Stimulated activated CD4-positive, alpha-beta T cell treated with anti-CD3 and anti-CD28 coated beads, Interleukin-1b, Interleukin-23, amount 100 ng/mL, for 4 hours (primary cell): ENCODE results near the gene CDS2.

Experiments
- DNase-seq, 2 donors: peaks; one replicate each; pipeline ENCODE4 v3.0.0-alpha.2; 2020; ENCODE audit warnings: low read depth in 2 of 2

Gene CDS2

DNA sequence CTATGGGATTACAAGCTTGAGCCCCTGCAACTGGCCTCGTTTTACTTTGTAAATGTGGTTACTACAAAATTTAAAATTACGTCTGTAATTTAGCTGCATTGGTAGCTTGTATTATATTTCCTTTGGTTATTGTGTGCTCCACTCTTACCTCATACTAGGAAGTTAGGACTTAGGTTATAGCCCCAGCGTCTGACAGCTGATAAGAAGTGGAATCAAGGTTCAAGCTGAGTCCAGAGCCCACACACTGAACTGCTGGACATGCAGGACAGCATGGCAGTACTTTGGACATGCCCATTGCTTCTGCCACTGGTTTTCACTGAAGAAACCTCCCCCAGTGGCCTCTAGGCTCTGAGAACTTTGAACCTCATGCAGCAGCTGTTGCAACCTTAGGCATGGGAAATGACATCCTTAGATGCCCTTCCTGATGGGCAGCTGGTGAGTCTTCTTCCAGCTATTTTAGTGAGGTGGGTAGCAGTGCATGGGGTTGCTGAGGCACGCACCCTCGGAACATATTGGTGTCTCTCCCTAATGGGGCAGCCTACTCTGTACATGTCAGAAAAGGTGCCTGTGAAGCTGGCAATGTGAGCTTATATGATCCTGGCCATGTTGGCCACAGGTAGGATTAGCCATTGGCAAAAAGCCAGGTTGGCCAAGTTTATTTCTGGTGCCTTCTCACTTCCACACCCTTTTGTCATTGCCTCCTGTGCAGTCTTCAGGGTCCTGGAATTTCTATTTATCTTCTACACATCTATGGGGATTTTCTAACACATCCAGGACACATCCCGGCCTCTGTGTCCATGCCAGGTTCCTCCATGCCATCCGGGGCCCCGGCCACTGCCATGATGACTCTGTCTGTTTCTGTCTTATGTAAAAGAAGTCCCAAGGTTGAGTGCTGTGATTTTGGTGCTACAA lies 85.3 kb downstream of the CDS2 start:
- no peak for DNase-seq

DNA sequence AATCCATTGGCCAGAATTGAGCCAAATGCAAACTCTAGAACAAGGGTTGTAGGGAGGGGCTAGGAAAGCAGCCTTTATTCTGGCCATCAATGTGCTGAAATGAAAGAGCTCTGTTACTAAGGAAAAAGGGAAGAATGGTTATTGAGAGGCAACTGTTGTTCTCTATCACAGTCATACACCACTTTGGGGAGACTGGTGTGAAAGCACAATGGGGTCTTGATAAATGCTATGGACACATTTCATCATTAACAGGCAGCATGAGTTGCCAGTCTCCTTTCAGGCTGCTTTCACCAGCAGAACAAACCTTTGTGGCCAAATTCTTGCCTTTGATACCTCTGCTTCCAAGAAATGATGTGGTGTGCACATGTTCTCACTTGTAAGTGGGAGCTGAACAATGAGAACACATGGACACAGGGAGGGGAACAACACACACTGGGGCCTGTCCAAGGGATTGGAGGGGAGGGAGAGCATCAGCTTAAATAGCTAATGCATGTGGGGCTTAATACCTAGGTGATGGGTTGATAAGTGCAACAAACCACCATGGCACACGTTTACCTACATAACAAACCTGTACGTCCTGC lies 86.2 kb downstream of the CDS2 start:
- no peak for DNase-seq

DNA sequence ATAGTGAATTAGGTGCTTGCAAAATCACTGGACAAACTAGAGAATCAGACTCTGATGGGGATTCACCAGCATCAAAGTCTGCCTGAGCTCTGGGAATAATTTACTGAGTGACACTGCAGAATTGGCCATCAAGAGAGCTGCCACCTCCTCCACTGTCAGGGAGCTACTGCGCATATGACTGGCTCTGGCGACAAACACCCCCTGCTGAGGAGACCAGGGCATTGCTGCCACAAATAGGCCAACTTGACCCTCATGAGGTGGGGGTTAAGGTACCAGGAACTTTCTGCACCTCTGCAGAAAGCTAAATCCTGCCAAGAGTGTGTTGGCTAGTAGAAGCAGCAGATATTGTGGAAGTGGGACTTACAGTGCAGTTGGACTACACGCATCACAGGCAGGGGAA lies 88.0 kb downstream of the CDS2 start:
- DNase-seq: no peak

DNA sequence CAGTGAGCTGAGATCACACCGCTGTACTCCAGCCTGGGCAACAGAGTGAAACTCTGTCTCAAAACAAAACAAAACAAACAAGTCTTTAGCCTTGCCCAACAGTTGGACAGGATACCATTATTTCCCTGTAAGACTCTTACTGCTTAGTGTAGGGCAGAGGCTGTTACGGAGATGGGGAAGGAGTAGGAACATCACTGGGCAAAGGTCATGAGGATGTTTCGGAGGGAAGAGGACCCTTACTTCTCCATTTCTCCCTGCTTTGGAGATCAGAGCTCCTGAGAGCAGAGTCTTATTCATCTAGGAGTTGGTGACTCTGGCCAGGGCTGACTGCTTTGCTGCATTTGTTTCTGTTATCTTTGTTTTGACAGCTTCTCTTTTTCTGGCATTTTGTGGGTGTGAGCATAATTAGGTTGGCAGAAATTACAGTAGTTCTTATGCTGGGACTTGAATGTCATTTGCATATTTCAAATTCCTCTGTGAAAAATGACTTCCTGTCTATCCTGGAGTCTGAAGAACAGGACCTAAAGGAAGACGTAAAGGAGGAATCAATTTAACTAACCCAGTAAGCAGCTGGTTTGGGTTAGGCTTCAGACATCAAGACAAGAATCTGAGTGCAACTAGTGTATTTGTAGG lies 89.0 kb downstream of the CDS2 start:
- no peak for DNase-seq

DNA sequence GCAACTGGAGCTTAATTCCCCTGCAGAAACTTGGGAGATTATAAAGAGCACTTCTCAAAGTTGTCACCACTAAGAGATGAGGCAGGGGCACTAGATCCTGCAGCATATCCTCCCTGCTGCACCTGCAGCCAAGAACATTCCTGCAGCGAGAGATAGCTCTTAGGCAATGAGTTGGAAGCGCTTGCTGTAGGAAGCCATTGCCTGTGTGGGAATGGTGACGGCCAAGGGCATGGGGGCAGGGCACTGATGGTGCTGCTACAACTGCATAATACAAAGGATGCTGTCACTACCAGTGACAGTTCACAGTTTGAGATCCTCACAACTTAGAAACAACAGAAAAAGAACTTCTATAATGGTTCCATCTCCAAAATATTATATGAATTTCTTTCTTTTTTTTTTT lies 89.9 kb downstream of the CDS2 start:
- DNase-seq: no peak

DNA sequence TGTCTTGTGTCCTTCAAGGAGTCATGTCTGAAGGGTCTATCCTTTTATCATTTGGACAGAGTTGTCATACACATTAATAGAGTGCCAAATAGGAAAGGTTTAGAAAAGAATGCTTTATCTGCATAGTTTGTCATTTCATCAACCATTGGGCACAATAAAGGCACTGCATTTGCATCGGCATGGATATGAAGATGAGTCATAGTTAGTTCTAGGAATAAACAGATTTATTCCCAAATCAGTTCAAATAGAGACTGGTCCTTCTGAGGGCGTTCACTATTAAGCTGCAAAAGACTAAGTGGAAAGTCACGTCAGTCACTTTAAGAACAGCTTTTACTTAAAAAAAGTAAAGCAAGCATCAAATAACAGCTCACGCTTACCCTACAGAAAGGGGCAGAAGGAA lies 90.8 kb downstream of the CDS2 start:
- no peak for DNase-seq

DNA sequence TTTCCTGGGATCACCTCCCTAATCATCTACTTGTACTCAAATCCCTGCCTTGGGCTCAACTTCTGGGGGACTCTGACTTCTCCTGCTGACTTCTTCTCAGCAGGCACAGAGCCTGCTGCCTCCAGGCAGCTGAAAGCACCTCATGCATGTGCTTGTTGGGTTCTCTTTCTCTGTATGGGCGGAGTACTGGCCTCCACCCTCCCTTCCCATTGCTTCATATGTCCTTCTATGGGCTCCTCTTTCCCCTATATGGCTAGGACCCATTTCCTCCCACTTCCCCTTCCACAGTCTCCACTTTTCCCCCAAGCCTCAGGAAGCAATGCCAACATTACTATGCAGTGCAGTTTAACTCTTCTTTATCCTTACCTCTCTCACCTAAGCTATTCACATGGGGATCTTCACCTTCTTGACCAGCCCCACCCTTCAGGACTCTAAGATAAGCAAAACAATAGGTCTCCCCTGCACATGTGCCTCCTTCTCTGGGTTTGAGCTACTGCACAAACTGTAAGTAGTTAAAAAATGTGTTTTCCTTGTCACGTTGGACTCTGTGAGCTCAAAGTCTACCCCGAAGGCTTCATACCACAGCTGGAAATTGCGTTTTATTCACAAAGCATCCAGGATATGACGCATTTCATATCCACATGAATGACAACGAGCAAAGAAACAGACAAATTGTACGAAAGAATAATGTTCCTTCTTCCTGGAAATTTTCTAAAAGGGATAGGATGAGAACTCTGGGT lies 93.7 kb downstream of the CDS2 start:
- no peak for DNase-seq

DNA sequence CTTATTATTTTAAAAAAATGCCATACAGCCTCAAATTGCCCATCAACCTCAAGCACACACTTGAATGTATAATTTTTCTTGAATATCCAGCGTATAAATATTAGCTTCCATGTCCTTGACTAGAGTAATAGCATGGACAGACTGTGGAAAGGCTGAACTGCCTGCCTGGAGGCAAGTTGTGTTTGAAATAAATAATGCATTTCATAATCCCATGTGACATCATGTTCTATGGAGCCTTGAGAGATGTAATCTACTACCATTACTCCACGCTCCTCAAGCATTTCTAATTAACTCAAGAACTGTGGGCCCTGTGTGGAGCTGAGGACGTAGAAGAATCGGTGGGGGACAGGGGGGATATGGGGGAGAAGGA lies 94.2 kb downstream of the CDS2 start:
- no peak for DNase-seq

DNA sequence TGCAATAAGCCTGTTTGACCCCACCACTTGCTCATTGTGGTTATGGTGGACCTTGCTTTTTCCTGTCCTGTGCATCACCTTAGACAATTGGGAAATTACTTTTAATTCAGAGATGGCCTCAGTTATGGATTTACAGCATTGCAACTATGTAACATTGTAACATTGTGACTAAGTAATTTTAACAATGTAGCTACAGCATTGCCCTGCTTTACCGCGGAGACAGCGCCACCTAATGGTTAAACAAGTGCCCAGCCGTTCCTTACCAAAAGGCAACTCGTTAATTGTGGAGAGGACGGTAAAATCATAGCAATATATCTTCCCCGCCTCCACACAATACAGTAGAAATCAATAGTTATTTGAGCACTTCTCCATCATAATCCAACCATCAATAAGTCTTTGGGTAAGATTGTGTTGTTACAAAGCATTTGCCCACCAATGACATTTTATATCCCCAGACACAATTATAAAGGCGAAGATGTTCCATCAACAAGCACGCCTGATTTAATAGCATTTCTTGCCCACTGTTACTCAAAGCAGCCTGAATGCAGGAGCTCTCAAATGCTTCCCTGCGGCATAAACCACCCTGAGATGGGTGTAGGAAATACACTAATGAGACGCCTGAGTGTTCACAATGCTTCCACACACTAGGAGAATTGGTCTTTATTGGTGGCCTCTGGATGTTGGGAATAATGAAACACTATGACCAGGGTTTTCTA lies 96.3 kb downstream of the CDS2 start:
- peak; percentile 25 to 31 for DNase-seq

DNA sequence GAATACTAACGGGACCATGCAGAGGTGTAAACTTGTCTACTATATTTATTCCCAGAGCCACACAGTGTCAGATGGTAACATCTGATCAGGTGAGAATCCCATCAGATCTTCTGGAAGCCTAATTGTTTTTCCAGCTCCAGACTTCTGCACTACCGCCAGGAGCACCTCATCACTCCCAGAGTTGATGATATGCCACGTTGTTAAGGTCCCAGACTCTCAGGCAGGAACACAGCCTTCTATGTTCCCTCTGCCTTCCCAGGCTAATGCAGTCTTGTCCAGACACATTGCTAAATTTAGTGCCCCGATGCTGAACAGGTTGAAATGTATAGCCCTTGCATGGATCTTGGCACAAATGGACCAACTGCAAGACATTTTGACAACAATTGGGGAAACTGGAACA lies 103.7 kb downstream of the CDS2 start:
- no peak for DNase-seq

DNA sequence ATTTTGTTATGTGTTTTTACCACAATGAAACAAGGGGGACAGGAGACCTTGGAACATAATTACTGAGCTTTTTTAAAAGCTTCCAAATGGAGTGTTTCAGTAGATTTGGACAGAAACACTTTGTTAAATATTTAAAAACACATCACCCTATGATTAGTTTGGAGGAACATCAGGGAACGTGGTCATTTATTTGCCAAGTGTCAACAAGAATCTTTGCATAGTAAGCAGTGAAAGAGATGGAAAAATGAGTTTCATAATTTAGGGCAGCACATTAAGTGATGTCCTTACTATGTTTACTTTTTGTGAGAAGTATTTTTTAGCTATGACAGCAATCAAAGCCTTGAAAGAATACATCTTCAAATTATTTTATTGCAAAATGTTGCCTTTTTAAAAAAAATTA lies 107.3 kb downstream of the CDS2 start:
- no peak for DNase-seq

DNA sequence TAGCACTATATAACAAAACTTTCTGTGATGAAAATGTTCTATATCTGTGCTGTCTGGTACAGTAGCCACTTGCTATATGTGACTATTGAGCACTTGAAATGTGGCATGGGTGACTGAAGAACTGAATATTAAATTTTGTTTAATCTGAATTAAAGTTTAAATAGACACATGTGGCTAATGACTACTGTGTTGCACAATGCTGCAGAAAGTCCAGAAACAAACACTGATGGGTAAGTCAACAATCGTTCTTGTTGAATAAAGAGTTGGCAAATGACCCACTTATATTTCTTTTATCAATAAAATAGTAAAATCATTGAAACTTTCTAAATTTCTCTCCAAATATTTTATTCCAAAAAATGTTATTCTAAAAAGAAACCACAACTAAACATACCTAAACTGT lies 108.2 kb downstream of the CDS2 start:
- no peak for DNase-seq
